Measurements from ENCODE around the gene GALNT17.

The GALNT17 gene

DNA sequence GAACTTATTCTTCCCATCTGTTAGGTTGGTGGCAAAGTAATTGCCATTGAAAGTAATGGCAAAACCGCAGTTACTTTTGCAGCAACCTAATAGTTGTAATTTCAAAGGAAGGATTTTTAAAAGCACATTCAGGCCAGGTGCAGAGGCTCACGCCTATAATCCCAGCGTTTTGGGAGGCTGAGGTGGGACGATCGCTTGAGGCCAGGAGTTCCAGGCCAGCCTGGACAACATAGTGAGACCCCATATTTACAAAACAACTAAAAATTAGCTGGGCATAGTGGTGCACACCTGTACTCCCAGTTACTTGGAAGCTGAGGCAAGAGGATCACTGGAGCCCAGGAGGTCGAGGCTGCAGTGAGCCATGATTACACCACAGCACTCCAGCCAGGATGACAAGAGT lies 374.9 kb downstream of the GALNT17 start:
- no peak for DNase-seq (ENCODE audit: low read depth)

GRCh38 chr7:71507680-71508602 lies 376.0 kb downstream of the GALNT17 start:
- no peak for DNase-seq (ENCODE audit: low read depth)

DNA sequence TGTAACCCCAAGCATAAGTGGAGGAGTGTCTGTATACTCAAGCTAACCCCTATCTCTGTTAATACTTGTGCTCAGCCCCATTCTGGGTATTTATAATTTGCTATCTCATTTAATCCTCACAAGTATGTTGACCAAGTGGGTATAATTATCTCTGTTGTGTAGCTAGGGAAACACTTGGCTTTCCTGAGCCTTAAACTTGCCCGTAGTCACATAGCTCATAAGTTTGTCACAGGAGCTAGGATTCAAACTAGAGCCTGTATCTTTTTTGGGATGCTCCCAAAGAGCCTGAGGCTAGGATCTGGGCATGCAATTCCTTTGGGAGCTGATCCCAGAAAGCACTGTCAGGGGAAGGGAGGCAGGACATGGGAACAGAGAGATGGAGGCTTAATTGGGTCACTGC lies 377.4 kb downstream of the GALNT17 start:
- no peak for DNase-seq (ENCODE audit: low read depth)

DNA sequence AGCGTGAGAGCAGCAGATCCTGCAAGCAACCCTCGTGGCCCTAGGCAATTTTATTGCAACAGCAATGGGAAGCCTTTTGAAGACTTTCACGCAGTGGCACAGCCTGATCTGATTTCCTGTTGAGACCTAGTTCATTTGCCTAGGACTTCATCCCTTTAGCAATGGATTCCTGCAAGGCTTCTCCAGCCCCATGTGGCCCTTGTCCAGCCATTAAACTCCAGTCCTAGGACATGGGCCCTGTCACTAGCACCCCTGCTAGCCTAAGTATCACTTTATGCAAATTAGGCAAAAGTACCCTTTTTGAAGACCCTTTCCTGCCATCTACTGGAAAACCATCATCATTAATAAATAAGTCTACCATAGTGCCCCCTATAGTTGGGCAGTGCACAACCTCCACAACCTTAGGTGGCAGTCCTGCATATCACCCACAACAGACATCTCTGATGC lies 379.4 kb downstream of the GALNT17 start:
- no peak for DNase-seq (ENCODE audit: low read depth)

GRCh38 chr7:71517940-71518699 lies 386.2 kb downstream of the GALNT17 start:
- DNase-seq (ENCODE audit: low read depth) = no peak

DNA sequence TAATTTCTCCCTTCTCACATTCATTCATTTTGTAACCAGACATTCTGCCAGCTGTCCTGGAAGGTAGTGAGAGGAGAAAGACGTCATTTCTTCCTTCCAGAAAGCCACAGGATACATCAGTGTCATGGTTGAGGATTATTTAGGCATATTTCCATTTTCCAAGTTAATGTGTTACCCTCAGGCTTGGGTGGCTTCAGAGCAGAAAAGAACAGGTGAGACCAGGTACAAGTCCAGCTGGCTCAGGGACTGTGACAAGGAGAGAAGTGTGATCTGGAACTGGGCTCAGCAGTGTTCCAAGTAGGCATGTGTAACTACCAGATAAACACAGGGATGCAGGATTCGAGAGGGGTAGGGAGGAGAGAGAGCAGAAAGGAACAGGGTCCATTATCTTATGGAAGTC lies 386.9 kb downstream of the GALNT17 start:
- DNase-seq (ENCODE audit: low read depth) = no peak

DNA sequence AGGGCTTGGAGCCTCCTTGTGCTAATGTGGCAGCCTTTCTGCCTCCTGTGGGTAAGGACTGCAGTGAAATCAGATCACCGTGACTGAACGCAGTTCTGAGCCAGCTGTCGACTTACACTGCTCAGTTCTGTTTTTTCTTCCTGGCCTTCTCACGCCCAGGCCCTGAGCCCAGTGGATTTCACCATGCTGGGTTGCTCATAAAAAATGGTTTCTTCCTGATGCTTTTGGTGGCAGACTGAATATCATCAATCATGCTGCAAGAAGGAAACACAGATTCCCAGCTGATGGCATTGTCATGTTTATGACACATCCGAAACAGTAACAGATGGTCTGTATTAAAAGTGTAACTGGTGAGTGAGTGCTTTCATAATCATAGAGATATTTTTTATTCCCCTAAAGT lies 389.6 kb downstream of the GALNT17 start:
- no peak for DNase-seq (ENCODE audit: low read depth)

- no peak for DNase-seq (ENCODE audit: low read depth)
Observed at GRCh38 chr7:71526106-71526505, 394.2 kb downstream of the GALNT17 start.

GRCh38 chr7:71527213-71527612 lies 395.3 kb downstream of the GALNT17 start:
- DNase-seq (ENCODE audit: low read depth) = no peak

DNA sequence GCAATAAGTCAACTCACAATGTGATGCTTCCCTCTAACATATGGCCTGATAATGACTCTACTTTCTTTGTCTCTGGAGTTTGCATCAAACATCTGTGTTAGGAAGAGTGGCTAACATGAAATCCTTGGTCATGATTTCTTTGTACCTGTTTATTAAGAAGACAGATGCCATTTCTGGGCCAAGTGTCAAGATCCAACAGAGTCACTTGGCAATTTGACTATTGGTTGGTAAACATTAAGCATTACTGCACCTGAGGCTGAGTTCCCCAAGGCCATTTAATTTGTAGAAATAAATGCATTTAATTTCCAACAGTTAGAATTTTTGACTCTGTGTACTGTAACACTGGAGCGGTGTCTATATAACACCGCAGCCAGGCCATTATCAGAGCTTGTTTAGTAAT lies 403.7 kb downstream of the GALNT17 start:
- no peak for DNase-seq (ENCODE audit: low read depth)

- no peak for DNase-seq (ENCODE audit: low read depth)
Observed at GRCh38 chr7:71538210-71538609, 406.3 kb downstream of the GALNT17 start.

- DNase-seq (ENCODE audit: low read depth) = no peak
Observed at GRCh38 chr7:71539615-71540014, 407.7 kb downstream of the GALNT17 start.

DNA sequence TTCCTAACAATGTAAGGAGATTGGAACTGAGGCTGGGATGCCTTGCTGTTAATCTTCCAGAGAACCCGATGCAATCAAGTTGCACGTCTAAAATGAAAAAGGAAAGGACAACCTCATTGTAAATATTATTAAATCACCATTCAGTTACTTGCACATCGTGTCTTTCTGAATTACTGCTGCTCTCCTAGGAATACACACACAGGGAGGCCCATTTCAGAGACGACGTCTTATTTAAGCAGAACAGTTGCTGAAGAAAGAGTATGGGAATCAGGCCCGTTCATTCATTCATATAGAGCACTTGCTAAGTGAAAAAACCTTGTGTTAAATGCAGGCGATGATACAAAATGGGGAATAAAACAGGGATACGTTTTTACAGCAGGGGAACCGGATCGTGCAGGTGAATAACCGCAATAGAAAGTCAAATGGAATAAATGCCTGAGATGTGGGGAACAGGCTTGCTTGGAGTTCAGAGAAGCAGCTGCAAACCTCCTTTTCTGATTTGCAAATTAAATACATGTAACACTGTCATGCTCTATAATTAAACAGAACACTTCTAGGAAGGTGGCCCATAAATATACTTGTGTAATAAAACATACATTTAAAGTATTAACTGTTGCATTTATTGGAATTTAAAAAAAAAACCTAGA lies 409.9 kb downstream of the GALNT17 start:
- DNase-seq (ENCODE audit: low read depth) = no peak

DNA sequence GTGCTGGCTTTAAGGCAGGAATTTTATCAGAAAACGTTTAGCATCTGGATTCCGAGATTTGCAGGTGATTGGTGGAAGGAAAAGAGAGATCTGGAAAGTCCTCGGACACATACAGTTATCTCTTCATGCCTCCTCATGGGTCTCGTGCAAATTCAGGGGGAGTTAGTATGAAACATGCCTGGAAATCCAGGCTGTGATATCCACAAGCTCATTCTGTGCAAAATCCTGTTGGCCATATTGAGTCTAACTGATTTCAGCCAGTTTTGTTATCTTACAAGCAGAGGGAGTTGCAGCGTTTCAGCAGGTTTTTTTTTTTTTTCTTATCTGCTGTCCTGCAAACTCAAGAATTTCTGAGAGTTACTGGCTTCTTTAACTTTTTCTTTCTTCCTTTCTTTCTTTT lies 411.5 kb downstream of the GALNT17 start:
- DNase-seq (ENCODE audit: low read depth) = no peak

- no peak for DNase-seq (ENCODE audit: low read depth)
Observed at GRCh38 chr7:71544816-71545215, 412.9 kb downstream of the GALNT17 start.

GRCh38 chr7:71547426-71547825 lies 415.5 kb downstream of the GALNT17 start:
- no peak for DNase-seq (ENCODE audit: low read depth)

DNA sequence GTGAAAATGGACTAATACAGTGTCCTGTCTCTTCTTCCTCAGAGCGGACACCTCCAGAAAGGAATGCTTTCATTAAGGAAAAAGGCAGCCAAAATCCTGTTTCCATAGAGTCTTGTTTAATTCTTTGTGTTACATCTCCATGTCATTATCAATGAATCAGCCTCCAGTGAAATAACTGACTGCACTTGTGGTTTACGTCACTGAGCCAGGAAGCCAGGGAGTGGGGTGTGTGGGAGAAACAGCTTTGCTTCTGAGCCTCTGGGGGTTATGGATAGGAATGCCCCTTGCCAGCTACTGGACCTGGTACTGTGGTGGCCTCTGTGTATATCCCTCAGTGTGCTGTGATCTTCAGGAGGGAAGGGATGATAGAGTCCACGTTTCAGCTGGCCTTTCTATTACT lies 416.8 kb downstream of the GALNT17 start:
- DNase-seq (ENCODE audit: low read depth) = no peak

GRCh38 chr7:71553306-71553705 lies 421.4 kb downstream of the GALNT17 start:
- DNase-seq (ENCODE audit: low read depth) = no peak

DNA sequence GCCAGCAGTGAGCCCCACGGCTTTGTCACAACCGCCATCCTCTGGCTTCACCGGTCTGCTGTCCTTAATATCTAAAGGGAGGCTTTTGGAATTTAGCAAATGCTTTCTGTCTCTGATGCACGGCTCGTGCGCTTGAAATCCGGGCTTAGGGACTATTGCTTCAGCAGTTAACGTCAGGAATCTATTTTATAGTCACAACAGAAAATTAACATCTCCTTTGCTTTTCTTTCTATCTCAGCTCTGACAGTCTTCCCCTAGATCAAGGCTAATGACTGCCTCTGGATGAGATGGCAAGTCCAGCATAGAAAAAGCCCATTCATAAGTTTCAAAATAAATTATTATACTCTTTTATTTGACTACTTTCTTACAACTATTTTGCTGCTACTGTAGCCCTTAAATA lies 423.8 kb downstream of the GALNT17 start:
- DNase-seq (ENCODE audit: low read depth) = no peak

DNA sequence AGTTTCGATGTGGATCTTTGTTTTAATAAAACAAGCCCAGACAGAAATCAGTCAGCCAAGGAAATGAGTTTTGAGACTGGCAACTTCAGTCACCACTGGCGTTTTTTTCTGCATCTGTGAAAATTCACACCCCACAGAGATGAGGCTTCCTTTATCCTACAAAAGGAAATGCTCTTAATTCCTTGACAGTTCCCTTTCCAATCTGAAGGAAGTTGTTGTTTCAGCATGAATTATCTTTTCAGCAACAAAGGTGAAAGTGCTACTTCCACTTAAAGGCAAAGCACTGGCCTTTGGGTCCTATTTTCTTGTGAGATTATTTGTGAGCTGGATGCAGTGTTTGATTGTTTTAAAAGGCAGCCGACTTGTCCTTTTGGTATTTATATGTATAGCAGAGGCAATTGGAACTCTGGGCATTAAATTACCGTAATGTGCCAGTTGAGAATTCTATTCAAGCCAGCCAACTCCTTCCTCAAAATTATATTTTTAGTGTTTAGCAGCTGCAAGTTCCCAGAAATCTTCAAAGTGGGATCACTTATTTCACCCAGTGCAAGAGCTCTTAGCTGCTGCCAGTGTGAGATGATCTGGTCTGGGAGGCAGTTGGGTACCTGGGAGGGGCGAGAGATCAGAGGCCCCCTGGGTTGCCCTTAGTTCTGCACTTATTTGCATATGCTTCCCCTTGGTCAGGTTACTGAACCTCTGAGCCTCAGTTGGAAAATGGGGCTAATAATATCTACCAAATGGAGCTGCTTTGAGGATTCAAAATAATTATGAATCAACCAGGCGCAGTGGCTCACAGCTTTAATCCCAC lies 427.1 kb downstream of the GALNT17 start:
- no peak for DNase-seq (ENCODE audit: low read depth)

- DNase-seq (ENCODE audit: low read depth) = no peak
Observed at GRCh38 chr7:71560354-71560995, 428.5 kb downstream of the GALNT17 start.

Data from stimulated activated CD8-positive, alpha-beta memory T cell treated with anti-CD3 and anti-CD28 coated beads, Interleukin-7, amount 100 ng/mL, for 24 hours (primary cell).